ENCODE results near the gene SIX2.

DNA sequence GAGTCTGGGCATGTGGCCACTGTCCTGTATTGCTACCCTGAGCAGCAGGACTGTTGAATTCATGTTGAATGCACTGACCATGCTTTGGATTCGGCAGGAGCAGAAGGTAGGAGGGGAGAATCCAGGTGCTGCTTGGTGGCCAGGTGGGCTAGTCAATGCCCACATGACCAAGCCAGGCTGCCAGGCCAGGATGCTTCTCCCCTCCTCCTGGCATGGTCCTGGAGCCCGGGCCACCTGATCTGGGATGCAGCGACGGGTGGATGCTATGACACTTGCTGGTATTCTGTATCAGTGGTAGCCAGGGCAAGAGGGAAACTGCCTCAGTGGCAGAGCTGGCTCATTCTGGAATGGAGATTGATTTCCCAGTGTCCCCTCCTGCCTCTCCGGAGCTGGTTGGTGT, 14.8 kb upstream of the SIX2 start:
- no peak for TF ChIP-seq POLR2AphosphoS5 (IDR thresholded peaks at IDR 0.05; ENCODE audit: low read depth, low read length)
- TF ChIP-seq EP300 (IDR thresholded peaks at IDR 0.05; ENCODE audit: borderline replicate concordance in 1 of 2, low read depth in 2 of 2, low read length in 2 of 2) = no peak
- TF ChIP-seq SP2 (IDR thresholded peaks at IDR 0.05; ENCODE audit: low read length) = no peak
- TF ChIP-seq, protein P1, sequence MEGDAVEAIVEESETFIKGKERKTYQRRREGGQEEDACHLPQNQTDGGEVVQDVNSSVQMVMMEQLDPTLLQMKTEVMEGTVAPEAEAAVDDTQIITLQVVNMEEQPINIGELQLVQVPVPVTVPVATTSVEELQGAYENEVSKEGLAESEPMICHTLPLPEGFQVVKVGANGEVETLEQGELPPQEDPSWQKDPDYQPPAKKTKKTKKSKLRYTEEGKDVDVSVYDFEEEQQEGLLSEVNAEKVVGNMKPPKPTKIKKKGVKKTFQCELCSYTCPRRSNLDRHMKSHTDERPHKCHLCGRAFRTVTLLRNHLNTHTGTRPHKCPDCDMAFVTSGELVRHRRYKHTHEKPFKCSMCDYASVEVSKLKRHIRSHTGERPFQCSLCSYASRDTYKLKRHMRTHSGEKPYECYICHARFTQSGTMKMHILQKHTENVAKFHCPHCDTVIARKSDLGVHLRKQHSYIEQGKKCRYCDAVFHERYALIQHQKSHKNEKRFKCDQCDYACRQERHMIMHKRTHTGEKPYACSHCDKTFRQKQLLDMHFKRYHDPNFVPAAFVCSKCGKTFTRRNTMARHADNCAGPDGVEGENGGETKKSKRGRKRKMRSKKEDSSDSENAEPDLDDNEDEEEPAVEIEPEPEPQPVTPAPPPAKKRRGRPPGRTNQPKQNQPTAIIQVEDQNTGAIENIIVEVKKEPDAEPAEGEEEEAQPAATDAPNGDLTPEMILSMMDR (IDR thresholded peaks at IDR 0.05; ENCODE audit: control extremely low read depth in 1 of 3, insufficient read depth in 1 of 3, low read depth in 1 of 3, low read length in 3 of 3) = no peak
- TF ChIP-seq CHD2 (IDR thresholded peaks at IDR 0.05; ENCODE audit: low read length) = no peak
